HepG2 (cell line): ENCODE results near the gene CDT1. TPM values are rescaled to one million over a fixed set of nuclear protein-coding genes. Genes with fewer than 3 reads are reported as not detected.

ENCODE experiments used
- ATAC-seq: fragments of 200-7000 bp; cut with Tn5 transposase; 3 replicates; pipeline ENCODE4 v1.9.1; 2020; ENCODE audit warnings: mild to moderate bottlenecking, moderate library complexity
- BruUV-seq: library from RNA; stranded (reverse); fragments of 400-500 nt; replicated peaks from 2 replicates; lab custom pipeline; 2021; lab: Mats Ljungman, UMichigan
- CTCF ChIA-PET: fragments of 300-600 bp; formaldehyde crosslinking; extraction: SDS; loops from one replicate; lab custom pipeline; 2021; ENCODE audit warnings: low total read pairs, inconsistent platforms, low intra/inter-chr PET ratio; lab: Yijun Ruan, JAX
- POLR2A ChIA-PET: fragments of 350-600 bp; sonication (Branson Sonifier 250); formaldehyde crosslinking; loops from one replicate; lab custom pipeline; 2020; ENCODE audit warnings: antibody characterized with exemption, inconsistent platforms; lab: Yijun Ruan, JAX
- DNase-seq: peaks from one replicate; pipeline ENCODE4 v3.0.0-alpha.2; 2015; ENCODE audit warnings: low spot score
- FAIRE-seq: peaks from 3 replicates; lab custom pipeline; 2011; peaks lifted over from hg19 to GRCh38; lab: Jason Lieb, UNC
- H2AFZ ChIP-seq: one replicate; pipeline ENCODE4 v1.6.1; 2011; ENCODE audit warnings: low read length, inconsistent platforms
- H3K27ac ChIP-seq: fragments of 300-600 bp; 3 replicates; pipeline ENCODE4 v1.8.0; 2011; ENCODE audit warnings: mixed run types, mild to moderate bottlenecking, mixed read lengths, low read length, inconsistent platforms; ENCODE audit not compliant: insufficient read depth; ENCODE audit errors: extremely low read length
- H3K27me3 ChIP-seq, 2 experiments: fragments of 200-600 bp in 1 of 2; 2 replicates in 1 of 2; 3 replicates in 1 of 2; pipeline versions ENCODE4 v1.6.0 to v1.8.0; 2011; ENCODE audit warnings: low read length in 2 of 2, mild to moderate bottlenecking in 2 of 2, moderate library complexity in 2 of 2, inconsistent platforms in 1 of 2; ENCODE audit not compliant: insufficient read depth in 2 of 2, control insufficient read depth in 1 of 2
- H3K36me3 ChIP-seq, 2 experiments: fragments of 200-600 bp in 1 of 2; replicated peaks in 1 of 2; 2 replicates in 1 of 2; 3 replicates in 1 of 2; pipeline versions ENCODE4 v1.5.1 to v1.8.0; 2011; ENCODE audit warnings: low read length in 2 of 2, inconsistent platforms in 1 of 2; ENCODE audit not compliant: insufficient read depth in 2 of 2, control insufficient read depth in 1 of 2
- H3K4me1 ChIP-seq: 2 replicates; pipeline ENCODE4 v1.5.1; 2012; ENCODE audit warnings: low read length, inconsistent platforms; ENCODE audit not compliant: insufficient read depth
- H3K4me2 ChIP-seq: 2 replicates; pipeline ENCODE4 v1.6.0; 2011; ENCODE audit warnings: low read depth, low read length, inconsistent platforms
- H3K4me3 ChIP-seq, 3 experiments: fragments of 200-600 bp in 1 of 3; sonication (generic), shearing (Covaris generic) in 1 of 3; replicated peaks in 1 of 3; 2 replicates each; pipeline ENCODE4 v1.5.1; 2011 to 2016; ENCODE audit warnings: low read length in 3 of 3, inconsistent platforms in 2 of 3, low read depth in 2 of 3, mild to moderate bottlenecking in 2 of 3, control low read depth in 1 of 3, mixed read lengths in 1 of 3; ENCODE audit not compliant: insufficient read depth in 1 of 3
- H3K79me2 ChIP-seq: one replicate; pipeline ENCODE4 v1.6.1; 2011; ENCODE audit warnings: low read length, inconsistent platforms; ENCODE audit not compliant: insufficient read depth
- H3K9ac ChIP-seq: 2 replicates; pipeline ENCODE4 v1.6.0; 2011; ENCODE audit warnings: mild to moderate bottlenecking, low read depth, low read length, inconsistent platforms; ENCODE audit not compliant: insufficient read depth
- H3K9me3 ChIP-seq: 2 replicates; pipeline ENCODE4 v1.5.1; 2012; ENCODE audit warnings: mild to moderate bottlenecking, low read length
- H4K20me1 ChIP-seq: 2 replicates; pipeline ENCODE4 v1.6.0; 2011; ENCODE audit warnings: inconsistent platforms, mild to moderate bottlenecking, low read length, moderate library complexity; ENCODE audit not compliant: insufficient read depth
- DR1 ChIP-seq: sonication (generic); formaldehyde crosslinking; IDR thresholded peaks from 2 replicates; pipeline ENCODE4 v1.8.0; 2021; ENCODE audit warnings: mild to moderate bottlenecking, missing genetic modification reagents, inconsistent platforms
- ELK4 ChIP-seq: sonication (generic); formaldehyde crosslinking; IDR thresholded peaks from 2 replicates; pipeline ENCODE4 v1.9.0; 2021; ENCODE audit warnings: missing genetic modification reagents, borderline replicate concordance
- GATA4 ChIP-seq: sonication (generic); IDR thresholded peaks from 2 replicates; pipeline ENCODE4 v1.6.1; 2016; ENCODE audit warnings: antibody characterized with exemption, low read depth, borderline replicate concordance
- PAWR ChIP-seq: sonication (generic); formaldehyde crosslinking; IDR thresholded peaks from 2 replicates; pipeline ENCODE4 v1.4.0; 2020; ENCODE audit warnings: missing genetic modification reagents, mild to moderate bottlenecking, borderline replicate concordance
- PHF8 ChIP-seq: sonication (generic); formaldehyde crosslinking; IDR thresholded peaks from 2 replicates; pipeline ENCODE4 v1.5.0; 2020; ENCODE audit warnings: missing genetic modification reagents
- PRPF4 ChIP-seq: fragments of 200-400 bp; formaldehyde crosslinking; IDR thresholded peaks from 2 replicates; pipeline ENCODE4 v1.6.1; 2016; ENCODE audit warnings: low read length, low read depth; ENCODE audit not compliant: poor library complexity, severe bottlenecking
- ZNF251 ChIP-seq: sonication (generic); formaldehyde crosslinking; IDR thresholded peaks from 2 replicates; pipeline ENCODE4 v1.9.0; 2021; ENCODE audit warnings: mild to moderate bottlenecking, missing genetic modification reagents
- ZNF253 ChIP-seq: sonication (generic); formaldehyde crosslinking; IDR thresholded peaks from 2 replicates; pipeline ENCODE4 v1.8.0; 2022; ENCODE audit warnings: mild to moderate bottlenecking, missing genetic modification reagents, borderline replicate concordance
- ZNF333 ChIP-seq: sonication (generic); formaldehyde crosslinking; IDR thresholded peaks from 2 replicates; pipeline ENCODE4 v1.4.0; 2020; ENCODE audit warnings: mild to moderate bottlenecking, missing genetic modification reagents, borderline replicate concordance
- ZNF34 ChIP-seq: sonication (generic); formaldehyde crosslinking; IDR thresholded peaks from 2 replicates; pipeline ENCODE4 v1.4.0; 2020; ENCODE audit warnings: mild to moderate bottlenecking, missing genetic modification reagents, borderline replicate concordance
- ZNF383 ChIP-seq: sonication (generic); formaldehyde crosslinking; IDR thresholded peaks from 2 replicates; pipeline ENCODE4 v1.4.0; 2020; ENCODE audit warnings: missing genetic modification reagents, mild to moderate bottlenecking, borderline replicate concordance
- ZNF569 ChIP-seq: sonication (generic); formaldehyde crosslinking; IDR thresholded peaks from 2 replicates; pipeline ENCODE4 v1.5.0; 2020; ENCODE audit warnings: mild to moderate bottlenecking, missing genetic modification reagents, moderate library complexity, borderline replicate concordance
- WGBS: methylation state at CpG from one replicate; pipeline ENCODE4 v1.1.6; 2017; ENCODE audit warnings: low lambda C conversion rate; 5-methylcytosine and 5-hydroxymethylcytosine counted together
- in situ Hi-C: cut with HindIII; loops from 2 replicates; pipeline ENCODE4 v1.10.0; 2017; ENCODE audit warnings: low pct_unique_long_range_greater_than_20kb; ENCODE audit not compliant: extremely low pct_ligation_motif_present
- intact Hi-C: fragments of 100-400 bp; cut with micrococcal nuclease; formaldehyde crosslinking; loops from one replicate; pipeline ENCODE4 v1.10.0; 2022; ENCODE audit not compliant: unreplicated experiment
- polyA plus RNA-seq, 8 experiments: library from polyadenylated mRNA; depleted of rRNA in 3 of 8; stranded (reverse) in 7 of 8; unstranded in 1 of 8; fragments of >200 nt; fragmentation: Illumina TruSeq in 4 of 8; extraction: Trizol in 4 of 8; gene quantifications; 2 replicates each; pipeline versions ENCODE4 v1.2.1 to v1.2.3, GENCODE V29; 2011 to 2016; ENCODE audit warnings: low read depth in 4 of 8, missing spikeins in 1 of 8, mixed read lengths in 1 of 8; ENCODE audit not compliant: insufficient read depth in 1 of 8
- total RNA-seq, 5 experiments: library from RNA; depleted of rRNA; stranded (reverse); fragments of >200 nt; fragmentation: Illumina TruSeq; extraction: Trizol; gene quantifications; 2 replicates each; pipeline ENCODE4 v1.2.3, GENCODE V29; 2016; ENCODE audit warnings: low read depth in 1 of 5
- TF ChIP-seq, protein P1 (sequence below): sonication (generic); formaldehyde crosslinking; conservative IDR thresholded peaks from 2 replicates; pipeline ENCODE4 v1.5.0; 2020; ENCODE audit warnings: missing genetic modification reagents
- TF ChIP-seq, protein P2 (sequence below), 2 experiments: sonication (generic) in 1 of 2; formaldehyde crosslinking in 1 of 2; IDR thresholded peaks; 2 replicates each; pipeline versions ENCODE4 v1.4.0 to v1.6.1; 2016 to 2020; ENCODE audit warnings: borderline replicate concordance in 1 of 2, low read depth in 1 of 2, mild to moderate bottlenecking in 1 of 2, missing genetic modification reagents in 1 of 2

CDT1 gene
- total and polyA plus RNA-seq, 2 of the 13 experiments (the other 11 are each of a cell fraction or from before 2014, with no cell fraction given) = 23.1 to 23.8 TPM

DNA sequence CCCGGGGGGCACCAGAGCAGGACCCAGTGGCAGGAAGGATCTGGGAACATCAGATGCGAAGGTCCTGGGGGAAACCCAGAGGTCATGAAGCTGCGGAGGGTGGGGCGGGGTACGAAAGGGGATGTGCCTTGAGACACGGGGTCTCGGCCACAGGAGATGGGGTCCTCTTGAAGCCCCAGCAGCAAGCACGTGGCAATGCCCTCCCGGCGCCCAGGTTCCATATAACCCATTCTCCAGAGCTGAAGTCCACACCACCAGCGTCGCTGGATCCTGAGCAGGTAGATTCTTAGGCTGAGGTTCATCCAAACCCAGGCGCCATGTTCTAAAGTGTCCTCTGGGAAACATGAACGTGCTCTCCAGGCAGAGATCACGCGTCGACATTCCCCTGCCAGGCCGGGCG lies 39.5 kb upstream of the CDT1 start:
- no peak overlapping the region for H2AFZ ChIP-seq
- no peaks in the 10 kb centered on the region; a peak in 2 of 5 replicates for H3K36me3 ChIP-seq
- 0 out of 6 replicates have a peak overlapping the region, but pooled peaks of 1 of the 3 experiments have one; percentile 24 for H3K4me3 ChIP-seq
- ChIA-PET CTCF (interaction anchor here (2.1 kb wide), 1 partner anchor 21 kb away, joined by 10 read pairs; the partner anchor contains the start of gene PIEZO1), POLR2A (interaction anchor here (0.6 to 1.6 kb wide), 12 partner anchors 10 to 453 kb away, joined by 3 to 11 read pairs (median 4); partner anchors contain the start of genes APRT, PIEZO1 and ZNF778)
- ATAC-seq (no peak), FAIRE-seq (no peak), DNase-seq (no peak)
- H3K27me3 ChIP-seq = no peaks in the 10 kb centered on the region
- peaks cover 27% of the 10 kb centered on the region; the same call in 1 of the 2 replicates for H4K20me1 ChIP-seq
- H3K4me1 ChIP-seq = peaks cover 63% of the 10 kb centered on the region
- intact Hi-C loops = no loop called here
- no TSS peak for BruUV-seq
- 94% methylated on average over 19 of the region's 19 CpGs for WGBS
- peaks cover 12% of the 10 kb centered on the region for H3K79me2 ChIP-seq
- in situ Hi-C loops = no loop called here
- H3K9ac ChIP-seq = no peak overlapping the region
- H3K9me3 ChIP-seq = no peaks in the 10 kb centered on the region
- peak overlapping the region; percentile 33 for H3K27ac ChIP-seq
- H3K4me2 ChIP-seq = peak overlapping the region; percentile 37
- peak; percentile 68; the same call in 1 of the 2 replicates for TF ChIP-seq PAWR (CRISPR knock-in tag)
- 0 out of 2 replicates have a peak, but pooled peaks have one; percentile 1 for TF ChIP-seq GATA4
- TF ChIP-seq PHF8 (CRISPR knock-in tag) = peak; percentile 13; the same call in 1 of the 2 replicates
- peak; percentile 25; the same call in 1 of the 2 replicates for TF ChIP-seq DR1 (CRISPR knock-in tag)
- TF ChIP-seq, protein P1, sequence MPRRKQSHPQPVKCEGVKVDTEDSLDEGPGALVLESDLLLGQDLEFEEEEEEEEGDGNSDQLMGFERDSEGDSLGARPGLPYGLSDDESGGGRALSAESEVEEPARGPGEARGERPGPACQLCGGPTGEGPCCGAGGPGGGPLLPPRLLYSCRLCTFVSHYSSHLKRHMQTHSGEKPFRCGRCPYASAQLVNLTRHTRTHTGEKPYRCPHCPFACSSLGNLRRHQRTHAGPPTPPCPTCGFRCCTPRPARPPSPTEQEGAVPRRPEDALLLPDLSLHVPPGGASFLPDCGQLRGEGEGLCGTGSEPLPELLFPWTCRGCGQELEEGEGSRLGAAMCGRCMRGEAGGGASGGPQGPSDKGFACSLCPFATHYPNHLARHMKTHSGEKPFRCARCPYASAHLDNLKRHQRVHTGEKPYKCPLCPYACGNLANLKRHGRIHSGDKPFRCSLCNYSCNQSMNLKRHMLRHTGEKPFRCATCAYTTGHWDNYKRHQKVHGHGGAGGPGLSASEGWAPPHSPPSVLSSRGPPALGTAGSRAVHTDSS = no peak
- TF ChIP-seq, protein P2, sequence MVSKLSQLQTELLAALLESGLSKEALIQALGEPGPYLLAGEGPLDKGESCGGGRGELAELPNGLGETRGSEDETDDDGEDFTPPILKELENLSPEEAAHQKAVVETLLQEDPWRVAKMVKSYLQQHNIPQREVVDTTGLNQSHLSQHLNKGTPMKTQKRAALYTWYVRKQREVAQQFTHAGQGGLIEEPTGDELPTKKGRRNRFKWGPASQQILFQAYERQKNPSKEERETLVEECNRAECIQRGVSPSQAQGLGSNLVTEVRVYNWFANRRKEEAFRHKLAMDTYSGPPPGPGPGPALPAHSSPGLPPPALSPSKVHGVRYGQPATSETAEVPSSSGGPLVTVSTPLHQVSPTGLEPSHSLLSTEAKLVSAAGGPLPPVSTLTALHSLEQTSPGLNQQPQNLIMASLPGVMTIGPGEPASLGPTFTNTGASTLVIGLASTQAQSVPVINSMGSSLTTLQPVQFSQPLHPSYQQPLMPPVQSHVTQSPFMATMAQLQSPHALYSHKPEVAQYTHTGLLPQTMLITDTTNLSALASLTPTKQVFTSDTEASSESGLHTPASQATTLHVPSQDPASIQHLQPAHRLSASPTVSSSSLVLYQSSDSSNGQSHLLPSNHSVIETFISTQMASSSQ (IDR thresholded peaks at IDR 0.05; ENCODE audit: low read depth) = no peak
- TF ChIP-seq, protein P2 (CRISPR knock-in tag; IDR thresholded peaks at IDR 0.05; ENCODE audit: borderline replicate concordance) = 0 out of 2 replicates have a peak, but pooled peaks have one; percentile 34
- TF ChIP-seq ZNF34 (CRISPR knock-in tag) = 0 out of 2 replicates have a peak, but pooled peaks have one; percentile 57
- no peak for TF ChIP-seq ZNF253
- peak; percentile 82 for TF ChIP-seq ZNF333
- no peak for TF ChIP-seq ELK4 (CRISPR knock-in tag)
- 0 out of 2 replicates have a peak, but pooled peaks have one; percentile 21 for TF ChIP-seq ZNF569 (CRISPR knock-in tag)
- TF ChIP-seq ZNF383 (CRISPR knock-in tag) = 0 out of 2 replicates have a peak, but pooled peaks have one; percentile 52
- peak; percentile 54; the same call in 1 of the 2 replicates for TF ChIP-seq ZNF251 (CRISPR knock-in tag)
- TF ChIP-seq PRPF4 = peak; percentile 36
